IMR-90 (cell line): ENCODE results near the gene ADD3. TPM values are rescaled to one million over a fixed set of nuclear protein-coding genes. Genes with fewer than 3 reads are reported as not detected.

Experiments used
- BHLHE40 ChIP-seq: fragments of 150-350 bp; IDR thresholded peaks from 2 replicates; pipeline ENCODE4 v1.6.1; 2016; ENCODE audit warnings: mild to moderate bottlenecking, low read depth, low read length
- CTCF ChIP-seq: conservative IDR thresholded peaks from 2 replicates; pipeline ENCODE4 v1.5.1; 2012; ENCODE audit warnings: mild to moderate bottlenecking, low read depth, low read length, improper control_type of control experiment
- POLR2A ChIP-seq: IDR thresholded peaks from 2 replicates; pipeline ENCODE4 v1.6.1; 2012; ENCODE audit warnings: mild to moderate bottlenecking, low read depth, low read length
- polyA plus RNA-seq, 3 experiments: library from polyadenylated mRNA; depleted of rRNA; stranded (reverse); fragments of >200 nt; gene quantifications; 2 replicates each; pipeline ENCODE4 v1.2.3, GENCODE V29; 2012; ENCODE audit warnings: low replicate concordance in 1 of 3
- total RNA-seq: library from RNA; depleted of rRNA; stranded (reverse); fragments of >200 nt; gene quantifications from 2 replicates; pipeline ENCODE4 v1.2.3, GENCODE V29; 2012

The ADD3 gene
- total and polyA plus RNA-seq, 2 of the 4 experiments (the other 2 are of a cell fraction): 138 to 212 TPM

GRCh38 chr10:109961174-109962001, 46.4 kb upstream of the ADD3 start (continued):
- TF ChIP-seq CTCF (no peak), BHLHE40 (no peak), POLR2A (no peak)
